Ureter (tissue), 1 donor: ENCODE data around the gene SEC11A. TPM values are rescaled to one million over a fixed set of nuclear protein-coding genes. Genes with fewer than 3 reads are reported as not detected.
A peak's percentile ranks its signal among the peaks of the same experiment; 100 is the strongest.
"Not testable (repeated sequence)": the region's sequence is repeated elsewhere in the genome, so short reads cannot be mapped to it uniquely, and the experiment has no call there.

Source experiments
- DNase-seq: peaks from one replicate; pipeline ENCODE4 v3.0.0-alpha.2; 2020; ENCODE audit warnings: low spot score
- total RNA-seq: library from RNA; stranded (reverse); gene quantifications from one replicate; pipeline ENCODE4 v1.2.4, GENCODE V29; 2023
- donor health status: DM: yes; HTN: yes; CAD: no.

SEC11A gene
- total RNA-seq, 1 donor from 2014 or later, result 130 TPM

DNA sequence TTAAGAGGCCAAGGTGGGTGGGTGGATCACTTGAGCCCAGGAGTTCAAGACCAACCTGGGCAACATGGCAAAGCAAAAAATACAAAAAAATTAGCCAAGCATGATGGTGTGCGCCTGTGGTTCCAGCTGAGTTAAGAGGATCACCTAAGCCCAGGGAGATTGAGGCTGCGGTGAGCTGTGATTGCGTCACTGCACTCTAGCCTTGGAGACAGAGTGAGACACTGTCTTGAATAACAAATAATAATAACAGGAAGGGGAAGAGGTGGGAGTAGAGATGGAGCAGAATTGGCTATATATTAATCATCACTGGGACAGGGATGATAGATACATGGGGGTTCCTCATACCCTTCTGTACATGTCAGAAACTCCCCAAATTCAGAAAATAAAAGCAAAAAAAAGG lies 34.1 kb downstream of the SEC11A start:
- no peak for DNase-seq

DNA sequence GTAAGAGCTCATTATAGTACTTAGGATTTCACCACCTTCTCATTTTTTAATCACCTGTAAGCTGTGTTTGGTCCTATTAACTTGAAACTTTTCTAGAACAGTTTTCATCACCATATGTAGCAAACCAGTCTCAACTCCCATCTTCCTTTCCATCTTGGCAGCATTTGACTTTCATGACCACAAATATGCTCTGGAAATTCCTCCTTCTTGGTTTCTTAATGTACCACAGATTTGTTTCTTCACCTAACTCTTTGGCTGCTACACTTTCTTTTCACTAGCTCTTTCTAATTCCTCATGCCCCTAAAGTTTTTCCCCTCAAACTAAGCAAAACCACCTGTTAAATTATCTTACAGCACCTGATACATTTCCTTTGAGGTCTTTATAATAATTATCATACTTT lies 44.7 kb downstream of the SEC11A start:
- DNase-seq, result no peak

DNA sequence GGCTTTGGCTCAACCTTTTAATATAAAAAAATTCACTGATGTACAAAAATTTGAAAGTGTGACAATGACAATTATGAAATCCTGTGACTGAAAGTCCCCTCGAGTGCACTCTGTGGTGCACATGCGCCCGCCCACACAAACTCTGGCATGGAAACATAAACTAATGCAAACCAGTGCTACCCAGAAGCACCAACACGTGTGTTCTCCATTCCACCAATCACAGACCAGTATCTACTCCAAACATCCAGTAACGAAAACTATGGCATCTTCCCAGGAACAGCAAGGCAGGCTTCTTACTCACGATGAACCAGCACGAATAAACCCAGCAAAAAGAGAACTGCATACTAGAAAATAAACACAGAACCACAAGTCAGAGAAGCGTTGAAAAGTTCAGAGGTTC lies 46.2 kb downstream of the SEC11A start:
- DNase-seq, result no peak

DNA sequence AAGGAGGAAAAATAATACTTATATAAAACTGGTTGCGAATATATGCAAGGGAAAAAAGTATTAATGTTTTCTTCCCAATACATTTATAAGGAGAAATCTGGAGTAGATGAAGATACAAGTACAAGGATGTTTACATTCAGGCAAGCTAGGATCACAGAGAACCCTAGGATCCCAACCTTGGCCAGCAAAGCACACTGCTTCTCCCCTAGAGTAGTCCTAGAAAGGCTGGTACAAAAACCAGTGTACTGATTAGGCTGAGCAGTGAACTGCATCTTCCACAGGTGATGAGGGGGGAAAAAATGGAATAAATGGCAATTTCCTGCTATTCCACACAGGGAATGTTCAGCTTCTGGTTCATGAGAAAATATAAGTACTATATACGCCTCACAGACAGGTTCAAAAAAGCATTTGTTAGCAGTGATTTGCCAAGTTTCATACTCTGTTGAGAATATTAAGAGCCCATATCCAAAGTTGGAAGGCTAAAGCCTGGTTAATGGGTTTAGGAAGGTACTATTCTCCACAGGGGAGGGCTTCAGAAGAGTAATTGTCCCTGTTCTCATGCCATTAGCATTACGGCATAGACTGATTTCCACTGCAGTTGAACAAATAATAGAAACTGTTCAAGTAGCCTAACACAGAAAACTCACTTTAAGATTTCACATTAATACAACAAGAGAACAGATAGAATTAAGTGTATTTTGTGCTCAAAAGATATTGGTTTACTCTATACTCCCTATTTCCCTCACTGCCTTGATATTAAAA lies 47.5 kb downstream of the SEC11A start:
- DNase-seq, result no peak

DNA sequence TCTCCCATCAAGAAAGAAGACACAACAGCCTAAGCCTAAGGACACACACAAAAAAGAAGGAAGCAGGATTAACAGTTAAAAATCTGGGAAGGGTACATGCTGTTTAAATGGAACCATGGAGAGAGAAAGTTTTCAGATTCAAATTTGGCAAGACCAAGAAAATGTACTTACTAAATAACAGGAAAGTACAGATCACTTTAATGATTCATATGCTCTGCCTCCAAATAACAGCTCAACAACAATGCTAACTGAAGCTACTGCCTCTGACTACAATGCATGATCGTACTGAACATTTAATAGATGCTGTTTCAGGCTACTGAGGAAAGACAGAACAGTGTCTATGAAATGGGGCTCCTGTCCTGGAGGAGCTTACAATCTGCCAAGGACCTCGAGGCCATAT lies 49.6 kb downstream of the SEC11A start:
- DNase-seq, result no peak

DNA sequence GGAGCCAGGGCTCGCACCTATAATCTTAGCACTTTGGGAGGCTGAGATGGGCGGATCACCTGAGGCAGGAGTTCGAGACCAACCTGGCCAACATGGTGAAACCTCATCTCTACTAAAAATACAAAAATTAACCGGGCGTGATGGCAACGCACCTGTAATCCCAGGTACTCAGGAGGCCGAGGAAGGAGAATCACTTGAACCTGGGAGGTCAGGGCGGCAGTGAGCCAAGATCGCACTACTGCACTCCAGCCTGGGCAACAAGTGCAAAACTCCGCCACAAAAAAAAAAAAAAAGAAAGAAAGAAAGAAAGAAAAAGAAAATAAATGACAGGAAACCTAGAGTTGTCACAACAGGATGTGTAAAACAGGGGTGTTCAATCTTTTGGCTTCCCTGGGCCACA lies 54.9 kb downstream of the SEC11A start:
- DNase-seq, result no peak

DNA sequence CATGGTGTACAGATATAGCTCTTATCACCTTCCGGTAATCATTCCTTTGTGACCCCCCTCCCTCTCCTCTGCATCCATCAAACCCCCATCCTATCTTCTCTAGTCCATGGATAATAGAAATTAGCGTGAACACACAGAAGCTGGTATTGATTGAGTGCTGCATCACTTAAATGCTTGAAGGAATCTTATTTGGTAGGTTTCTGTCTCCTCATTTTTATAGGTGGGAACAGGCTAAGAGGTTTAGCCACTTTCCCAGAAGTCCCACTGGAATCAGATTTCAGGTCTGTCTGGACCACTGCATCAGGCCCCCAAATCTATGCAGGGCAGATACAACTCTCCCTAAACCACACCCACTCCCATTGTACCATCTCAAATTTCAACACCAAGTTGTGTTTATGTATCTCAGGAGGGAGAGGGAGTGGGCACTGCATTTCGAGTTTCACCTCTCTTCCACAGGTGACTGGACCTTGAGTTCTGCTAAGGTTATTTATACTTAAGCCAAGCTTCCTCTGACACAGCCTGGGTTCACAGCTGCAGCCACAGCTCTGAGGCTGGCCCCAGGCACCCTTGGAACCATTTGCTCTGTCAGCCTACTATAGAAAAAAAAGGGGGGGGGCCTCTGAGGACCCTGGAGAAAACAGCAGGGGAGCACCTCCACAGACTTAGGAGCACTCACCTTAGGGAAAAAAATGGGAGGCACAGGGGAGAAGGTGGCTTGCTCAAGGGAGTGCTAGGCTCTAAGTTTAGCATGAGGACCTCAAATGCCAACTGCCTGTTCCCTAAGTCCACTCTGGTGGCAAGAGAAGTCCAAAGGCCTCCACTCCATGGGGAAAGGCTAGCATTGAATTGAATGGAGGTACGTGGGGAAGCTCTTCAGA lies 55.8 kb downstream of the SEC11A start:
- no peak for DNase-seq

DNA sequence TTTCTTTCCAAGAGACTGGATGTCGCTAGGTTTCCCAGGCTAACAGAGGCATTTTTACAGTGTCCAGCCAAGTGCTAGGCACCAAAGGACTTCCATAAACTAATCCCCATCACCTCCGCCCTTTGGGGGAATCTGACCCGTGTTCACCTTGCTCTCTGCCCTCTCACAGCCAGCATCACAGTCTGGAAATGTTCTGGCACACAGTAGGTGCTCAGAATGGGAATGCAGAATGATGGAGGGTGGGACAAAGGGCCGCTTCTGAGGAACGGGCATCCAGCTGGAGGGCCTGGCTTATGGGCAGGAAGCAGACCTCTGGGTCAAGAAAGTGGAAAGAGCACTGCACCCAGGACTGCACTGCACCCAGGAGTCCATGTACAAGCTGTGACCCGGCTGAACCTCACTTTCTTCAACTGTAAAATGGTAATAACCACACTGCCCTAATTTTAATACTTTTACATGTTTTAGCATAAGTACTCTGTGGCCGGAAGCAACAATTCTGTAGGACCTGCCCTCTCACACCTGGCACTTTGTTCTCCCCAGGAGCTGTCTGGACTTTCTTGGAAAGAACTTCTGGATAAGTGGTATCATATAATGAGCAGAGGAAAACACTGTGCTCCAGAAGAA lies 57.0 kb downstream of the SEC11A start:
- DNase-seq, result no peak

DNA sequence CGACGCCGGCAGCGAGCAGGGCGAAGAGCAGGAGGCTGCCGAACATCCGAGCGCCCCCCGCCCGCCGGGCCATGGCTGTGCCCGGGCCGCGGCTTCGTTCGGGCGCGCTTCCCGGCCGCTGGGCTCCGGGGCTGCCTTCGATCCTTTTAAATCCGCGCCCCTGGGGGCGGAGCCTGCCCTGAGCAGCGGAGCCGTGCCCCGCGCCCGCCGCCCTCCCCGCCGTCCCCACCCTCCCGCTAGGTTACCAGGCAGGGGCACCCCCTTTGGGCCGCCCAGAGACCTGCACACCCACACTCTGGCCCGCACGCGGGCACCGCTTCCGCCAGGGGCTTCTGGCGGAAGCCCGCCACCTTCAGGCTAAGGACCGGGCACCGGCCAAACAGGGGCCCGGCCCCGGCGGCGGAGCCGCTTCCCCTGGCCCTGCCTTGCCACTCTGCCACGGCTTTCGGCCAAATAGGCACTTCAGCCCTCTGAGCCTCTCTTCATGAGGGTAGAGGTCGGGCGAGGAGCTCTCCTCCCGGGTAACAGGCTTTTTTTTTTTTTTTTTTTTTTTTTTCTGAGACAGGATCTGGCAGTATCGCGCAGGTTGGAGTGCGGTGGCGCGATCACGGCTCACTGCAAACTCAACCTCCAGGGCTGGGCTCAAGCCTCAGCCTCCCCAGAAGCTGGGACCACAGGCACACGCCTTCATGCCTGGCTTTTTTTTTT lies 57.7 kb downstream of the SEC11A start, which contains the start of gene NMB:
TSS of gene NMB (minus strand) at position 120 of the 708 bp plus-strand sequence. CDS start at position 73, 47 bp downstream.
- DNase-seq, result peak; percentile 86

DNA sequence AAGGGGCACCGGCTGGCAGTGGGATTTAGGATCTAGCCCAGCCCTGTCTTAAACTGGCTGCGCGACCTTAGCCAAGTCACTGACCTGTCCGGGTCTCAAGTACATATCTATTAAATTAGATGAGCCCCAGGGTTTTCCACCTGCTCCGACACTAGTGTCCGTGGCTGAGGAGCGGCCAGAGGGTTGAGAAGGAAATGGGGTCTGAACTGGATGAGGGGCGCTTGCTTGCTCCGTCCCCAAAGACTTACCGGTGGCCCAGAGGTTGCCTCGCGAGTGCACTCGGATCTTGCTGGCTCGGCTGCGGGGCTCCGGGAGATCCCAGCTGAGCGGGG lies 58.2 kb downstream of the SEC11A start:
- no peak for DNase-seq

DNA sequence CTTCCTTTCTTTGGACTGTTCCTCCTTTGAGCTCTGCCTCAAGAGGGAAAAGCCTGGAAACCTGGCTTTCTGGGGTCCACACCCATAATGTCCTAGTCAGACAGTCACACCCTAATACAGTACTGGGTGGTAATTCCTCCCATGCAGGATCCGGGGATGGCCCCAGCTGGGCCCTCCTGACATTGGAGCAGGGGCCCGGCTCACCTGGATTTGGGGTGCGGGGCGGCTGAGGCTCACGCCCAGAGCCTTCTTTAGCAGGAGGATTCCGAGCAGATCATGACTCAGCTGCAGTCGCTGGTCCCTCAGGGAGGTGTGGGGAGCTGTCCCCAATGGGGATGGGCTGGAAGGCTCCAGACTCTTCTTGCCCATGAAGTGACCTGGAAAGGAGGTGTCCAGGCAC lies 59.0 kb downstream of the SEC11A start:
- no peak for DNase-seq

DNA sequence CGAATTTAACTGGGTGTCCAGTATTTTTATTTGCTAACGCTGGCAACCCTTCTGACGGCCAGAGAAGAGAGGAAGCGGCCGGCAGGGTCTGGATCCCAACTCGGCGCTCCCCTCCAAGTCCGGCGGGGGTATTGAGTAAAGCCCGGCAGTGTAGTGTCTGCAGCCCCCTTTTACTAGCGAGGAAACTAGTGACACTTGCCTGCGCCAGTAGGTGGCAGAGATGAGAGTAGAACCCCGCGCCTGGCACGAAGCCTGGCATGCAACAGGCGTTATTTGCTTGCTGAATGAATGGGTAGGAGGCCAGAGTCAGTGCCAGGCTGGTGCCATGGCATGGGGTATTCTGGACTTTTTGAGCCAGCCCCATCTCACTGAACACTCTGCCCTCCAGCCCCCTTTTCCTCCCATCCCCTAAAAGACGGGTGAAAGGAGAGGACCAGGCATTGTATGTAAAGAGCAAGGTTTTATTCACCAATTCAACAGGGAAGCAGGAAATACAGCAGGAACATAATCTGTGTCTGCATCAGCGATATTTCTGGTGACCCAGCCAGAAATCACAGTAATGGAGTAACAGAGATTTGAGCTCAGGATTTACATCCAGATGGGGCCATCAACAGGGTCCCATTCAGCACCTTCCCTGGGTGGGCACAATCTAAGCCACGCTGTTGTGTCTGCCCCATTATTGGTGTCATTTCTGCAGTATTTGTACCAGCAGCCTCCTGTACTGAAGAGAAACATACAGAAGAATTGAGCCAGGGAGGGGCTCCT lies 61.1 kb downstream of the SEC11A start:
- peak; percentile 85 for DNase-seq

DNA sequence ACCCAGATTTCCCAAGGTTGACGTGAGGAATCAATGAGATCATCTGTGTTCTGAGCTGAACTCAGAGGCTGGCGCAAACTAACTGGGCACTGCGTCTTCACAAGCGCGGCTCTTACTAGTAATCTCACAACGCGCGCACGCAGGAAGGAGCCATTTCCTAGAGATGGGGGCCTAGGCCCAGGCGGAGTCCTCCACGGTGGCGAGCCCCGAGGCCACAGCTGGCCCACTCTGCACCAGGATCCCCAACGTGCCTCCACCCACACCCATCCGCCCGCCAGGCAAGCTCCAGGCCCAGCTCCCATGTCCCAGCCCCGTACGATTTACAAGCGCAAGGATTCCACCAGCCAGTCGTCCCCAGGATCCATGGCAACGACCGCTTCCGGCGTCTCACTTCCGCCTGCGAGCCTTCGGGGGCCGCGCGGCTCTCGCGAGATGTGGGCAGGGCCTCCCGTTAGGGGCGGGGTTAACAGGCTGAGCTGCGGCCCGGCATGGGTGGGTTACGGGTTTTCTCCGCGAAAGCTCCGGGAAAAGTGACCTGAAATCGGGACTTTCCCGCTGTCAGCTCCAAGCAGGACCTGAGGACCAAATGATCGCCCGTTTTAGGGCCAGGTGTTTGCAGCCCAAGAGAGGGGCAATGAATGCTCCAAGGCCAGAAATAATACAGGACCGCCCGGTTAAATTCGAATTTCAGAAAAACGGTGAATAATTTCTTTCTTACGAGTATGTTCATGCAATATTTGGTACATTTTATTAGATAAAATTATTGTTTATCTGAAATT lies 61.8 kb downstream of the SEC11A start, which contains the start of gene WDR73:
TSS of gene WDR73 (minus strand) at position 374 of the 779 bp plus-strand sequence. CDS start at position 365, 9 bp downstream.
- peak; percentile 98 for DNase-seq

DNA sequence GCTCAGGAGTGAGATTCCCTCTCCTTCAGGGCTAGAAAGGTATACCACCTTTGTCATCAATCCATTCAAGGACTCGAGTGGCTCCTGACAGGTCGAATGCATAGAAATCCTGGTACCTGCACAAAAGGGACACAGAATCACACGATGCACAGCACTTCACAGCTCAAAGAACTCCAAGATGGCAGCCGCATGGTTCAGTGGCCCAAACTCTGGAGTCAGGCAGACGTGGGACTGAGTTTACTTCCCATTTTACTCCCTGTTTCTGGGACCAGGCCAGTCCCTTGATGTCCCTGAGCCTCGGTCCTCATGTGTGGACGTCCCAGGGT lies 62.4 kb downstream of the SEC11A start:
- DNase-seq, result no peak

DNA sequence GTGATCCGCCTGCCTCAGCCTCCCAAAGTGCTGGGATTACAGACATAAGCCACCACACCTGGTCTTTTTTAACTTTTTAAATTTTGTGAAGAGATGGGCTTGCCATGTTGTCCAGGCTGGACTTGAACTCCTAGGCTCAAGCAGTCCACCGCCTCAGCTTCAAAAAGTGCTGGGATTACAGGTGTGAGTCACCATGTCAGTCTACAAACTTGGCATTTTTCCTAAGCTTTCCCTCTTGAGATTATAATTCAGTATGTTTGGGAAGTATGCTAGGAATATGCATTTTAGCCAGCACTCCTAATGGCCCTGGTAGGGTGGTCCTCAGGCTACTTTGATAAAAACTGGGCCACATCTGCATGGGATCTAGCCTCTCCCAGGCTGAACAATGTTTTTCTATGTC lies 66.2 kb downstream of the SEC11A start:
- DNase-seq, result no peak

DNA sequence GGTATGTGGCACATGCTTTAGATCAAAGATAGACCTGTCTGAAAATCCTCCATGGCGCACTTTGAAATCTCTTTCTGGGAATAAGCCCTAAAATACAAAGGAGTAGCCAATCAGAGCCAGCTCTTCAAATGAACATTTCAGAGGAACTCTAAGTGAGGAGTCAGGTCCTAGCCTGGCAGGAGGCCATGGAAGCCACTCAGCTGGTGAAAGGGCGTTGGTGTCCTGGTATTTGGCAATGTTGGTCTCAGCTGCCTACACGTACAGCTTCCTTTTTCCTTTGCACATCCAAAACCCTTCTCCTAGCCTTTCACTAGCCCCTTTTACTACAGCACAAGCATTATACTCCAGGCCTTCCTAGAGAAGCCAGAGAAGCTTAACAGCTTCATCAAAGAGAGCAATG lies 67.4 kb downstream of the SEC11A start:
- DNase-seq, result no peak

DNA sequence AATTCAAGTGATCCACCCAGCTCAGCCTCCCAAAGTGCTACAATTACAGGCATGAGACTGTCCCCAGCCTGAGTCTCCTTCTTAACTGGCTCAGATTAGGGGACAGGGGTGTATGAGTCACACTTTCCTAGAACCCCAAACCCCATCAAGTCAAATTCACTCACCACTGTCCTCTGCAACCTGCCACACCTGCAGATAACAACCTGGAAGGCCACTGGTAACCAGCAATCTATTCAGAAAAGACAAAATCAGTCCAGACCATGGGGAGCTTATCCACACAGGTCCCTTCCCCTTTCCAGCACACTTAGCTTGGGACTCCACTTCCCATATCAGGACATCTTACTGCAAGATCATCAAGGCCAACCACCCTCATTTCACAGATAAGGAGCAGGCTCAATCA lies 68.2 kb downstream of the SEC11A start:
- DNase-seq, result no peak

DNA sequence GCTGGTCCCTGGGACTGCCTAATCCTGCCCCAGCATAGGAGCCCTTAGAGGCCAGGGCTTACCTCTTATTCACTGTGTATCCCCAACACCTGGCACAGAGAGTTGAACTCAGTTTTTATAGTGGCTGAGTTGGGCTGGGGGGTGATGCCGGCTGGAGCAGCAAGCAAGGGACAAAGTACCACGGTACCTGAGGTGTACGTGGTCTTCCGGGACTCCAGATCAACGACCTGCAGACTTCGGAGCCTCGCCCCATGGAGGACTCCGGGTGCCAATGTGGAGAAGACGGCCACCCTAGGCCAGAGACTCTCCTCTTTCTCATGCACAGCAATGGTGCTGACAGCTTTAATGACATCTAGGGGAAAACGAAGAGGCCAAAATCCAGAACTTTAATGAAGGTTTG lies 69.9 kb downstream of the SEC11A start:
- DNase-seq, result no peak

DNA sequence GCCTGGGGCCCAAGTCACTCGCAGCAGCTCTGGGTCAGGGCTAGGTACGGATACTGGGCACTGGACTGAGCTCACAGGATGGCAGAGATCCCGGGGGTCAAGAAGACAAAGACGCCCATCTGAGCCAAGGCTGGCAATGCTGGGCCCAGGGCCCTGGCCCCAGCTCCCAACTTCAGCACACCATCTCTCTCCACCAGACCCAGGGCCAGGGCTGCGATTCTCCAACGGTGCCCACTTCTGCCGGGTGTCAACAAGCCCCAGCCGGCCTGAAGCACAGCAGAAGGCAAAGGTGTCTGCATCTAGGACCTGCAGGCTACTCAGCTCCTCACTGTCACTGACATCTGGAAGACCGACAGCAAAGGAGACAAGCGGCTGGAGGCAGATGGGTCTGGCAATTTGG lies 70.4 kb downstream of the SEC11A start:
- no peak for DNase-seq

DNA sequence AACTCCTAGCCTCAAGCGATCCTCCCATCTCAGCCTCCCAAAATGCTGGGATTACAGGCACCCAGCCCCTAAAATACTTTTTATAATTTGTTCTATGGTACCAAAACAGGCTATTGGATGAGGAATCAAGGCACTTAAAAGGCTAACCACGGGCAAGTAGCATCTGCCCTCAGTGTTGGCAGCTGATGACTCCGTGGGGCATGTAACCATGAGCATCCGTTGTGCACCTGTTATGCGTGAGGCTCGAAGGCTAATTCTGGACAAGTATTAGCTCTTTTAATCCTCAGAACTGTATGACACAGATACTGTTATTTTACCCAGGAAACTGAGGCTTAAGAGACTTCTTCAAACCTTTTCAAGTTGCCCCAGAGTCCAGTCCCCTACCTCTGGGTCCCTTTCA lies 72.1 kb downstream of the SEC11A start:
- no peak for DNase-seq

DNA sequence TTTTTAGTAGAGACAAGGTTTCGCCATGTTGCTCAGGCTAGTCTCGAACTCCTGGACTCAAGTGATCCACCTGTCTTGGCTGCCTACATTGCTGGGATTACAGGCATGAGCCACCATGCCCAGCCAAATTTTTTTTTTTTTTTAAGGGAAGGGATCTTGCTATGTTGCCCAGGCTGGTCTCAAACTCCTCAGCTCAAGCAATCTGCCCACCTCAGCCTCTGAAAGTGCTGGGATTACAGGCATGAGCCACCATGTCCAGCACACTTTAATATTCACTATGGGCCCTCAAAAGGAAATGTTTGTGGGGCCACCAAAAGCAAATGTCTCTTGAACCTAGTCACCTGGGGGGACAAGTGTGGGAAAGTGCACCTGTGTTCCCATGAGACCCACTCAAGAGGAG lies 73.3 kb downstream of the SEC11A start:
- DNase-seq, result not testable (repeated sequence)
